CD4-positive, alpha-beta T cell treated with Interleukin-15 for 4 hours (primary cell): ENCODE results near the gene SNX33.
"Not testable (repeated sequence)": the region's sequence is repeated elsewhere in the genome, so short reads cannot be mapped to it uniquely, and the experiment has no call there.

Experiments used
- DNase-seq: peaks from one replicate; pipeline ENCODE4 v3.0.0-alpha.2; 2020; ENCODE audit warnings: low spot score

SNX33 gene

GRCh38 chr15:75661756-75662140 lies 14.0 kb downstream of the SNX33 start:
- DNase-seq = no peak

- DNase-seq = no peak
Measured at GRCh38 chr15:75662823-75663519, 15.3 kb downstream of the SNX33 start.

GRCh38 chr15:75663931-75664421 lies 16.3 kb downstream of the SNX33 start:
- DNase-seq = no peak

GRCh38 chr15:75666823-75667501 lies 19.2 kb downstream of the SNX33 start:
- no peak for DNase-seq

GRCh38 chr15:75669191-75669878 lies 21.6 kb downstream of the SNX33 start:
- DNase-seq = no peak

- no peak for DNase-seq
Measured at GRCh38 chr15:75669879-75670212, 22.1 kb downstream of the SNX33 start.

GRCh38 chr15:75671730-75672602 lies 24.3 kb downstream of the SNX33 start:
- no peak for DNase-seq

- DNase-seq = no peak
Measured at GRCh38 chr15:75672646-75673425, 25.1 kb downstream of the SNX33 start.

GRCh38 chr15:75673426-75674235 lies 25.9 kb downstream of the SNX33 start:
- no peak for DNase-seq

- DNase-seq = no peak
Measured at GRCh38 chr15:75674366-75674765, 26.7 kb downstream of the SNX33 start.

- DNase-seq = no peak
Measured at GRCh38 chr15:75675579-75676404, 28.1 kb downstream of the SNX33 start.

GRCh38 chr15:75676688-75677464 lies 29.2 kb downstream of the SNX33 start:
- no peak for DNase-seq

- DNase-seq = no peak
Measured at GRCh38 chr15:75677465-75678323, 30.0 kb downstream of the SNX33 start.

GRCh38 chr15:75678324-75678690 lies 30.6 kb downstream of the SNX33 start:
- DNase-seq = not testable (repeated sequence)

- no peak for DNase-seq
Measured at GRCh38 chr15:75680007-75680789, 32.5 kb downstream of the SNX33 start.

GRCh38 chr15:75682181-75683135 lies 34.7 kb downstream of the SNX33 start:
- no peak for DNase-seq
